ENCODE results near the gene EHMT1. TPM values are rescaled to one million over a fixed set of nuclear protein-coding genes. Genes with fewer than 3 reads are reported as not detected.

The EHMT1 gene
- total RNA-seq, 1 experiment from 2014 or later = 112 TPM

DNA sequence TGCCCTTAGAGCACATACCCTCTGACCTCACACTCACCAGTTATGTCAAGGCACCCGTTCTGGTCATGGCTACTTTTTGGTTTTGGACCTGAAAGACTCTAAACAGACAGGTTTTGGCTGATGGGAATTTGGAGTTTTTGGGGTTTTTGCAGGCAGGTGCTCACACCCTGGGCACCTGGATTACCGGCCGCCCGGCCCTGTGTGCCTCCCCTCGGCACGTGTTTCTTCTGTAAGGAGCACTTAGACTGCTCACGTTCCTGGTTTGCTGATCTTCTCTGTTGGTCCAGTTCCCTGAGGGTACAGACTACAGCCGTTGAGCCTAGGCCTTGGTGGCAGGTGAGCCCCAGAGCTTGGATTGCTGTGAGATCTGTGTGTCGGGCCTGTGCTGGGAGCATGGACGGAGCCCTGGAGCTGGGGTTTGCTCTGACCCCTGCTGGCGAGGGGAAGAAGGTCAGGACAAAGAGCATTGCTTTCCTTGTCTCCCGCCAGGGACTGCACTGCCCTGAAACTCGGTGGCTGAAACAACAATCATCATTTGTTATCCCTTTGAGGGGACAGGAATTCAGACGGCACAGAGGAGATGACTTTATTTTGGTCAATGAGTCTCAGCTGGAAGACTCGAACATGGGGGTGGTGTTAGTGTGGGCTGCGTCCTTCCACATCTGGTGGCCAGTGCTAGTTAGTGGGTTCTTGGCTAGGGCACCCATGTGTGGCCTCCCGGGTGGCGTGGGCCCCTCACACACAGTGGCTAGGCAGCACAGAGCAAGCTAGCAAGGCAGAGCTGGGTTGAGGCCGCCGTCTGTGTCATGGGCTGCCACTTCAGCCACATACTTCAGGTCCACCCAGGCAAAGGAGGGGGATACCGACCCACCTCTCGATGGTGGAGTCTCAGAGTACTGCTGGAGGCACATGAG is 76.4 kb downstream of the EHMT1 start:
- H2BK20ac ChIP-seq (ENCODE audit: low read depth, low read length, poor library complexity, severe bottlenecking) = no peak overlapping the region
- no peaks in the 10 kb centered on the region; the same call in 1 of the 2 replicates for H3K27me3 ChIP-seq (ENCODE audit: insufficient read depth, low read length)
- H4K8ac ChIP-seq (replicated peaks; ENCODE audit: insufficient read length, low read depth, low read length) = no peak overlapping the region
- no peak overlapping the region for H2AFZ ChIP-seq (ENCODE audit: low read length)
- Mint-ChIP-seq H3K36me3 (ENCODE audit: insufficient read depth in 1 of 3, low read depth in 3 of 3) (no peaks in the 10 kb centered on the region; a peak in 3 of 7 replicates), H3K27ac (peak overlapping the region; percentile 59 to 91 (median 85)), H3K9me3 (no peaks in the 10 kb centered on the region), H3K4me1 (peaks cover 67 to 72% of the 10 kb centered on the region in 2 experiments), H3K27me3 (ENCODE audit: low read depth) (no peaks in the 10 kb centered on the region), H3K4me3 (peak overlapping the region in 1 of 2 experiments; percentile 4; a peak in 1 of 5 replicates)
- no CpG with 5 or more reads among the region's 22 CpGs for WGBS (ENCODE audit: extremely low coverage, insufficient read length, low lambda C conversion rate)
- H3K18ac ChIP-seq (ENCODE audit: insufficient read length, low read depth, low read length) = peak overlapping the region; percentile 6
- no peak overlapping the region for H2BK5ac ChIP-seq (ENCODE audit: insufficient read length, low read length)
- peaks cover 8% of the 10 kb centered on the region; the same call in 1 of the 2 replicates for H3K4me1 ChIP-seq (ENCODE audit: insufficient read depth, low read length)
- H2BK15ac ChIP-seq (ENCODE audit: low read depth, low read length) = no peak overlapping the region
- H3K9ac ChIP-seq (ENCODE audit: extremely low read depth, insufficient read length, low read length) = no peak overlapping the region
- H2AK5ac ChIP-seq (ENCODE audit: insufficient read length, low read length) = peak overlapping the region; percentile 6
- DNase-seq = peak; percentile 89
- H3K56ac ChIP-seq (ENCODE audit: insufficient read length, low read depth, low read length) = no peak overlapping the region
- no peak overlapping the region for H3K27ac ChIP-seq (ENCODE audit: insufficient read length, low read depth, low read length)
- H2BK12ac ChIP-seq (ENCODE audit: insufficient read length, low read depth, low read length) = no peak overlapping the region
- no peaks in the 10 kb centered on the region for H4K20me1 ChIP-seq (ENCODE audit: control insufficient read depth, insufficient read depth, insufficient read length)
- no peaks in the 10 kb centered on the region for H3K23me2 ChIP-seq (ENCODE audit: insufficient read length, low read depth, low read length, poor library complexity, severe bottlenecking)
- no peaks in the 10 kb centered on the region for H3K9me3 ChIP-seq (ENCODE audit: control insufficient read depth, low read depth, low read length)
- no peak overlapping the region for H4K91ac ChIP-seq (ENCODE audit: insufficient read length, low read depth, low read length)
- H4K5ac ChIP-seq (ENCODE audit: insufficient read length, low read depth, low read length) = no peak overlapping the region
- H2BK120ac ChIP-seq (ENCODE audit: low read depth, low read length, poor library complexity, severe bottlenecking) = no peak overlapping the region
- TF ChIP-seq, protein P1, sequence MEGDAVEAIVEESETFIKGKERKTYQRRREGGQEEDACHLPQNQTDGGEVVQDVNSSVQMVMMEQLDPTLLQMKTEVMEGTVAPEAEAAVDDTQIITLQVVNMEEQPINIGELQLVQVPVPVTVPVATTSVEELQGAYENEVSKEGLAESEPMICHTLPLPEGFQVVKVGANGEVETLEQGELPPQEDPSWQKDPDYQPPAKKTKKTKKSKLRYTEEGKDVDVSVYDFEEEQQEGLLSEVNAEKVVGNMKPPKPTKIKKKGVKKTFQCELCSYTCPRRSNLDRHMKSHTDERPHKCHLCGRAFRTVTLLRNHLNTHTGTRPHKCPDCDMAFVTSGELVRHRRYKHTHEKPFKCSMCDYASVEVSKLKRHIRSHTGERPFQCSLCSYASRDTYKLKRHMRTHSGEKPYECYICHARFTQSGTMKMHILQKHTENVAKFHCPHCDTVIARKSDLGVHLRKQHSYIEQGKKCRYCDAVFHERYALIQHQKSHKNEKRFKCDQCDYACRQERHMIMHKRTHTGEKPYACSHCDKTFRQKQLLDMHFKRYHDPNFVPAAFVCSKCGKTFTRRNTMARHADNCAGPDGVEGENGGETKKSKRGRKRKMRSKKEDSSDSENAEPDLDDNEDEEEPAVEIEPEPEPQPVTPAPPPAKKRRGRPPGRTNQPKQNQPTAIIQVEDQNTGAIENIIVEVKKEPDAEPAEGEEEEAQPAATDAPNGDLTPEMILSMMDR (conservative IDR thresholded peaks at IDR 0.05) = peak; percentile 85
- no peak overlapping the region for H3T11ph ChIP-seq (ENCODE audit: low read length)
- H3K23ac ChIP-seq (ENCODE audit: insufficient read length, low read depth, low read length) = no peak overlapping the region
- peaks cover 28% of the 10 kb centered on the region; the same call in 1 of the 2 replicates for H3K79me2 ChIP-seq (ENCODE audit: insufficient read depth, low read length)
- H3K4me2 ChIP-seq (ENCODE audit: insufficient read depth, insufficient read length, low read length) = no peak overlapping the region
- H3K79me1 ChIP-seq (ENCODE audit: insufficient read depth, low read depth, low read length, poor library complexity, severe bottlenecking) = peaks cover 7% of the 10 kb centered on the region
- 0 out of 2 replicates have a peak overlapping the region, but pooled peaks have one; percentile 56 for H3K14ac ChIP-seq (ENCODE audit: insufficient read depth, low read length)
- H3K4ac ChIP-seq (ENCODE audit: low read depth, low read length) = no peak overlapping the region

All from H9 (cell line).